Body of pancreas (tissue), 4 donors: ENCODE measurements around the gene ZNF175.
A peak's percentile ranks its signal among the peaks of the same experiment; 100 is the strongest.

Experiments
- CTCF ChIP-seq, 7 experiments: fragments of 450-650 bp in 4 of 7; fragments of 200-600 bp in 3 of 7; sonication (generic) in 3 of 7; IDR thresholded peaks; one replicate each; pipeline ENCODE4 v1.5.1; 2016 to 2019; ENCODE audit warnings: antibody characterized with exemption in 7 of 7
- POLR2A ChIP-seq, 3 donors: fragments of 450-650 bp; IDR thresholded peaks; one replicate each; pipeline ENCODE4 v1.6.1; 2016; ENCODE audit warnings: antibody characterized with exemption in 3 of 3, mild to moderate bottlenecking in 2 of 3

- TF ChIP-seq CTCF (IDR thresholded peaks at IDR 0.05) (peak in 1 of 7 experiments; percentile 12), POLR2A (IDR thresholded peaks at IDR 0.05) (peak in 2 of 3 donors; percentile 32 to 36)
Measured at GRCh38 chr19:51570962-51571575, at the start of gene ZNF175.
